Endothelial cell of umbilical vein (primary cell): ENCODE measurements around the gene SLC26A3. TPM values are rescaled to one million over a fixed set of nuclear protein-coding genes. Genes with fewer than 3 reads are reported as not detected.

Experiments used
- BruUV-seq: library from RNA; stranded (reverse); fragments of 400-500 nt; replicated peaks from 2 replicates; lab custom pipeline; 2021; lab: Mats Ljungman, UMichigan
- CTCF ChIA-PET: fragments of 300-600, 350-600 bp; sonication (Branson Sonifier 250); formaldehyde crosslinking; loops from one replicate; lab custom pipeline; 2021; ENCODE audit warnings: antibody characterized with exemption, inconsistent platforms; lab: Charles Lee
- POLR2A ChIA-PET: fragments of 300-600, 350-600 bp; sonication (Branson Sonifier 250); formaldehyde crosslinking; loops from one replicate; lab custom pipeline; 2021; ENCODE audit warnings: antibody characterized with exemption, inconsistent platforms; lab: Charles Lee
- DNase-seq: peaks from one replicate; pipeline ENCODE4 v3.0.0-alpha.2; 2011; ENCODE audit warnings: low read depth, low spot score
- FAIRE-seq: peaks from 2 replicates; lab custom pipeline; 2011; peaks lifted over from hg19 to GRCh38; lab: Jason Lieb, UNC
- H2AFZ ChIP-seq: 2 replicates; pipeline ENCODE4 v1.6.0; 2012; ENCODE audit warnings: low read depth, low read length, control low read depth, inconsistent platforms
- H3K27ac ChIP-seq: 2 replicates; pipeline ENCODE4 v1.5.1; 2011; ENCODE audit warnings: low read depth, mild to moderate bottlenecking, control low read depth, low read length, moderate library complexity; ENCODE audit not compliant: insufficient read depth
- H3K27me3 ChIP-seq, 2 experiments: 2 replicates each; pipeline versions ENCODE4 v1.6.0 to v1.6.1; 2011; ENCODE audit warnings: low read length in 2 of 2, mixed read lengths in 1 of 2; ENCODE audit not compliant: control insufficient read depth in 2 of 2, insufficient read depth in 2 of 2
- H3K36me3 ChIP-seq, 2 experiments: 2 replicates in 1 of 2; 3 replicates in 1 of 2; pipeline ENCODE4 v1.5.1; 2011; ENCODE audit warnings: low read length in 2 of 2, mild to moderate bottlenecking in 1 of 2, moderate library complexity in 1 of 2; ENCODE audit not compliant: control insufficient read depth in 2 of 2, insufficient read depth in 2 of 2; ENCODE audit errors: extremely low read depth in 1 of 2
- H3K4me1 ChIP-seq: 3 replicates; pipeline ENCODE4 v1.5.1; 2011; ENCODE audit warnings: mild to moderate bottlenecking, low read length; ENCODE audit not compliant: control insufficient read depth, insufficient read depth; ENCODE audit errors: extremely low read depth
- H3K4me2 ChIP-seq: 2 replicates; pipeline ENCODE4 v1.6.1; 2011; ENCODE audit warnings: low read length, control low read depth, mixed read lengths; ENCODE audit not compliant: insufficient read depth
- H3K4me3 ChIP-seq, 3 experiments: fragments of 200-600 bp in 1 of 3; sonication (generic), shearing (Covaris generic) in 1 of 3; replicated peaks in 1 of 3; 2 replicates each; pipeline ENCODE4 v1.5.1; 2011 to 2016; ENCODE audit warnings: control low read depth in 3 of 3, low read length in 3 of 3, mild to moderate bottlenecking in 2 of 3, inconsistent platforms in 1 of 3, low read depth in 1 of 3, moderate library complexity in 1 of 3; ENCODE audit not compliant: insufficient read depth in 1 of 3
- H3K79me2 ChIP-seq: 2 replicates; pipeline ENCODE4 v1.6.0; 2012; ENCODE audit warnings: low read length, inconsistent platforms; ENCODE audit not compliant: control insufficient read depth, insufficient read depth
- H3K9ac ChIP-seq: replicated peaks from 2 replicates; pipeline ENCODE3; 2011; ENCODE audit warnings: low read length, control low read depth; ENCODE audit not compliant: insufficient read depth; ENCODE audit errors: extremely low read depth
- H3K9me1 ChIP-seq: replicated peaks from 3 replicates; pipeline ENCODE4 v1.6.0; 2011; ENCODE audit warnings: mild to moderate bottlenecking, low read length; ENCODE audit not compliant: control insufficient read depth, insufficient read depth; ENCODE audit errors: extremely low read depth
- H3K9me3 ChIP-seq: replicated peaks from 2 replicates; pipeline ENCODE4 v1.5.1; 2012; ENCODE audit warnings: low read length, inconsistent platforms; ENCODE audit not compliant: control insufficient read depth, insufficient read depth
- H4K20me1 ChIP-seq: replicated peaks from 2 replicates; pipeline ENCODE3; 2011; ENCODE audit warnings: mild to moderate bottlenecking, low read length; ENCODE audit not compliant: control insufficient read depth, insufficient read depth; ENCODE audit errors: extremely low read depth
- CTCF ChIP-seq, 2 donors: IDR thresholded peaks; 1 replicate in 1 of 2; 2 replicates in 1 of 2; pipeline ENCODE4 v1.5.1; 2011; ENCODE audit warnings: low read length in 2 of 2, mild to moderate bottlenecking in 2 of 2, moderate library complexity in 2 of 2, control low read depth in 1 of 2, inconsistent platforms in 1 of 2, low read depth in 1 of 2; ENCODE audit not compliant: insufficient read depth in 1 of 2; ENCODE audit errors: extremely low read depth in 1 of 2
- EZH2 ChIP-seq: IDR thresholded peaks from 2 replicates; pipeline ENCODE4 v1.6.1; 2012; ENCODE audit warnings: borderline replicate concordance, low read depth, mild to moderate bottlenecking, moderate library complexity, low read length, inconsistent platforms; ENCODE audit not compliant: severe bottlenecking
- FOS ChIP-seq: IDR thresholded peaks from 2 replicates; pipeline ENCODE4 v1.6.1; 2011; ENCODE audit warnings: mild to moderate bottlenecking, low read length, moderate library complexity, borderline replicate concordance; ENCODE audit not compliant: insufficient read depth
- GATA2 ChIP-seq: IDR thresholded peaks from 2 replicates; pipeline ENCODE4 v1.7.0; 2011; ENCODE audit warnings: low read depth, mild to moderate bottlenecking, moderate library complexity, mixed read lengths, low read length; ENCODE audit not compliant: insufficient read length, insufficient read depth
- JUN ChIP-seq: IDR thresholded peaks from 2 replicates; pipeline ENCODE4 v1.6.1; 2011; ENCODE audit warnings: borderline replicate concordance, low read depth; ENCODE audit not compliant: insufficient read length, insufficient read depth
- MAX ChIP-seq: IDR thresholded peaks from 2 replicates; pipeline ENCODE4 v1.6.1; 2011; ENCODE audit not compliant: insufficient read depth, insufficient read length
- MYC ChIP-seq: IDR thresholded peaks from one replicate; pipeline ENCODE4 v1.6.1; 2011; ENCODE audit warnings: mild to moderate bottlenecking, low read depth, low read length
- POLR2A ChIP-seq: IDR thresholded peaks from 2 replicates; pipeline ENCODE4 v1.6.1; 2012; ENCODE audit warnings: low read depth, mild to moderate bottlenecking, control low read depth, low read length
- POLR2AphosphoS5 ChIP-seq: IDR thresholded peaks from 2 replicates; pipeline ENCODE4 v1.6.1; 2012; ENCODE audit warnings: low read depth, mild to moderate bottlenecking, control low read depth, low read length, moderate library complexity; ENCODE audit not compliant: insufficient read depth
- dilution Hi-C: fragments of 300-500 bp; cut with MboI; formaldehyde crosslinking; loops from one replicate; pipeline ENCODE4 v1.15.0; 2019; ENCODE audit warnings: low sequenced_read_pairs; ENCODE audit not compliant: extremely low pct_ligation_motif_present
- intact Hi-C: fragments of 100-400 bp; cut with micrococcal nuclease; formaldehyde crosslinking; loops from one replicate; pipeline ENCODE4 v1.10.0; 2022
- polyA plus RNA-seq, 4 experiments: library from polyadenylated mRNA; depleted of rRNA in 3 of 4; stranded (reverse) in 3 of 4; unstranded in 1 of 4; fragments of >200 nt; gene quantifications; 2 replicates each; pipeline versions ENCODE4 v1.2.1 to v1.2.3, GENCODE V29; 2011 to 2012; ENCODE audit warnings: missing spikeins in 1 of 4
- total RNA-seq: library from RNA; stranded (reverse); gene quantifications from 2 replicates; pipeline ENCODE4 v1.2.3, GENCODE V29; 2021

SLC26A3 gene
- total and polyA plus RNA-seq, 2 donors (not counting 3 experiments of a cell fraction or from before 2014, with no cell fraction given): not detected

- H3K4me3 ChIP-seq: peak within 1 kb of the TSS; percentile 45 to 94 (median 79)
- H4K20me1 ChIP-seq: no peaks in the 10 kb centered on the region
- peak within 1 kb of the TSS; percentile 94 for H3K9ac ChIP-seq
- H2AFZ ChIP-seq: peak within 1 kb of the TSS; percentile 95
- TSS peak; percentile 38 for BruUV-seq
- TF ChIP-seq CTCF (IDR thresholded peaks at IDR 0.05; ENCODE audit: extremely low read depth in 1 of 2, insufficient read depth in 1 of 2, low read depth in 1 of 2, low read length in 2 of 2) (peak; percentile 65 to 76), MAX (peak; percentile 31), FOS (peak; percentile 17), EZH2 (no peak), POLR2A (peak; percentile 2), GATA2 (peak; percentile 63), MYC (peak; percentile 55), JUN (no peak), POLR2AphosphoS5 (no peak)
- ChIA-PET CTCF (interaction anchor here (0.8 to 7.7 kb wide), 24 partner anchors 9 to 562 kb away, joined by 3 to 201 read pairs (median 3); partner anchors contain the start of gene DLD), POLR2A (interaction anchor here (0.9 to 1.0 kb wide), 3 partner anchors 131 to 575 kb away, joined by 3 to 8 read pairs (median 3); partner anchors contain the start of gene HBP1)
- peak within 1 kb of the TSS; percentile 96 for H3K27ac ChIP-seq
- H3K36me3 ChIP-seq: peaks cover 0 to 2% of the 10 kb centered on the region in 2 experiments
- dilution Hi-C loops (no loop called here), intact Hi-C loops (loop anchor here (1.0 to 10.0 kb wide), 7 partner anchors 131 to 574 kb away; partner anchors contain the start of gene HBP1)
- peak within 1 kb of the TSS; percentile 98 for H3K4me2 ChIP-seq
- H3K79me2 ChIP-seq: peaks cover 47% of the 10 kb centered on the region
- H3K9me1 ChIP-seq: no peaks in the 10 kb centered on the region
- FAIRE-seq (peak; percentile 97), DNase-seq (peak; percentile 98)
- peaks cover 38% of the 10 kb centered on the region for H3K4me1 ChIP-seq
- H3K27me3 ChIP-seq: no peaks in the 10 kb centered on the region
- H3K9me3 ChIP-seq: no peaks in the 10 kb centered on the region
Measured at GRCh38 chr7:107743567-107744344, 59.3 kb downstream of the SLC26A3 start, which contains the start of gene CBLL1. TSS of gene CBLL1 (plus strand) at chr7:107744142. CDS start at chr7:107744164, 22 bp downstream.
